HEK293 (cell line): ENCODE results near the gene EXOC2.

Experiments used
- ATF2 ChIP-seq: fragments of 450-650 bp; formaldehyde crosslinking; IDR thresholded peaks from 2 replicates; pipeline ENCODE4 v1.5.1; 2016; ENCODE audit warnings: missing biosample characterization, missing genetic modification characterization, low read depth
- KLF1 ChIP-seq: fragments of 450-650 bp; formaldehyde crosslinking; IDR thresholded peaks from 2 replicates; pipeline ENCODE4 v1.5.1; 2016; ENCODE audit warnings: missing biosample characterization, missing genetic modification characterization
- KLF10 ChIP-seq: fragments of 450-650 bp; IDR thresholded peaks from 2 replicates; pipeline ENCODE4 v1.5.1; 2018; ENCODE audit warnings: missing biosample characterization, mild to moderate bottlenecking, missing genetic modification characterization
- KLF16 ChIP-seq: fragments of 450-650 bp; formaldehyde crosslinking; IDR thresholded peaks from 2 replicates; pipeline ENCODE4 v1.5.1; 2017; ENCODE audit warnings: missing biosample characterization, missing genetic modification characterization
- PRDM4 ChIP-seq: fragments of 450-650 bp; formaldehyde crosslinking; IDR thresholded peaks from 2 replicates; pipeline ENCODE4 v1.5.1; 2017; ENCODE audit warnings: missing biosample characterization, missing genetic modification characterization
- ZFHX2 ChIP-seq: fragments of 450-650 bp; formaldehyde crosslinking; conservative IDR thresholded peaks from 2 replicates; pipeline ENCODE4 v1.5.1; 2016; ENCODE audit warnings: missing biosample characterization, missing genetic modification characterization
- ZNF169 ChIP-seq: fragments of 450-650 bp; formaldehyde crosslinking; IDR thresholded peaks from 2 replicates; pipeline ENCODE4 v1.5.1; 2016; ENCODE audit warnings: missing biosample characterization, missing genetic modification characterization
- ZNF292 ChIP-seq: fragments of 450-650 bp; formaldehyde crosslinking; IDR thresholded peaks from 2 replicates; pipeline ENCODE4 v1.5.1; 2016; ENCODE audit warnings: low read depth, missing biosample characterization, missing genetic modification characterization, borderline replicate concordance
- TF ChIP-seq, protein P1 (sequence below): fragments of 450-650 bp; formaldehyde crosslinking; IDR thresholded peaks from 2 replicates; pipeline ENCODE4 v1.5.1; 2016; ENCODE audit warnings: missing biosample characterization, missing genetic modification characterization
- TF ChIP-seq, protein P2 (sequence below): fragments of 450-650 bp; formaldehyde crosslinking; IDR thresholded peaks from 2 replicates; pipeline ENCODE4 v1.5.0; 2017; ENCODE audit warnings: missing biosample characterization, missing genetic modification characterization, borderline replicate concordance
- TF ChIP-seq, protein P3 (sequence below): fragments of 450-650 bp; formaldehyde crosslinking; conservative IDR thresholded peaks from 2 replicates; pipeline ENCODE4 v1.5.1; 2016; ENCODE audit warnings: low read depth, missing biosample characterization, missing genetic modification characterization

DNA sequence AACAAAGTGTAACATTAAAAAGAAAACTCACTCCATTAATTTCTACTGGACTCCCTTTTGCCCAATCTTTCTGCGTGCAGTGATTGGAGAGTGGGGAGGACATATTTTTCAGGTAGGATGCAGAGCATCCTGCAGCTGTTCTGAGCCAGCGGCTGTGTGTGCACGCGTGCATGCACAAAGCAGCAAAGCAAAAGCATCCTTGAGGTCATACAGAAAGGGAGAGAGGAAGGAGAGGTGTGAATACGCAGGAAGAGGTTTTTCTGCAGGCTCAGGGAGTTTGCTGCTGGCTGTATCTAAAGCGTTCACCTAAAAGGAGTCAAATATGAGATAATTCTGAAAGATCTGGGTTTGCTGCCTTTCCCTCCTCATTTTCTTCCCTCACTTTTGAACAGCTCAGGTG, 144.4 kb downstream of the EXOC2 start:
- no peak for TF ChIP-seq ZNF169 (tag by site-specific recombination)
- TF ChIP-seq, protein P1, sequence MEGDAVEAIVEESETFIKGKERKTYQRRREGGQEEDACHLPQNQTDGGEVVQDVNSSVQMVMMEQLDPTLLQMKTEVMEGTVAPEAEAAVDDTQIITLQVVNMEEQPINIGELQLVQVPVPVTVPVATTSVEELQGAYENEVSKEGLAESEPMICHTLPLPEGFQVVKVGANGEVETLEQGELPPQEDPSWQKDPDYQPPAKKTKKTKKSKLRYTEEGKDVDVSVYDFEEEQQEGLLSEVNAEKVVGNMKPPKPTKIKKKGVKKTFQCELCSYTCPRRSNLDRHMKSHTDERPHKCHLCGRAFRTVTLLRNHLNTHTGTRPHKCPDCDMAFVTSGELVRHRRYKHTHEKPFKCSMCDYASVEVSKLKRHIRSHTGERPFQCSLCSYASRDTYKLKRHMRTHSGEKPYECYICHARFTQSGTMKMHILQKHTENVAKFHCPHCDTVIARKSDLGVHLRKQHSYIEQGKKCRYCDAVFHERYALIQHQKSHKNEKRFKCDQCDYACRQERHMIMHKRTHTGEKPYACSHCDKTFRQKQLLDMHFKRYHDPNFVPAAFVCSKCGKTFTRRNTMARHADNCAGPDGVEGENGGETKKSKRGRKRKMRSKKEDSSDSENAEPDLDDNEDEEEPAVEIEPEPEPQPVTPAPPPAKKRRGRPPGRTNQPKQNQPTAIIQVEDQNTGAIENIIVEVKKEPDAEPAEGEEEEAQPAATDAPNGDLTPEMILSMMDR (tag by site-specific recombination), result no peak
- no peak for TF ChIP-seq KLF16 (tag by site-specific recombination)
- TF ChIP-seq, protein P2, sequence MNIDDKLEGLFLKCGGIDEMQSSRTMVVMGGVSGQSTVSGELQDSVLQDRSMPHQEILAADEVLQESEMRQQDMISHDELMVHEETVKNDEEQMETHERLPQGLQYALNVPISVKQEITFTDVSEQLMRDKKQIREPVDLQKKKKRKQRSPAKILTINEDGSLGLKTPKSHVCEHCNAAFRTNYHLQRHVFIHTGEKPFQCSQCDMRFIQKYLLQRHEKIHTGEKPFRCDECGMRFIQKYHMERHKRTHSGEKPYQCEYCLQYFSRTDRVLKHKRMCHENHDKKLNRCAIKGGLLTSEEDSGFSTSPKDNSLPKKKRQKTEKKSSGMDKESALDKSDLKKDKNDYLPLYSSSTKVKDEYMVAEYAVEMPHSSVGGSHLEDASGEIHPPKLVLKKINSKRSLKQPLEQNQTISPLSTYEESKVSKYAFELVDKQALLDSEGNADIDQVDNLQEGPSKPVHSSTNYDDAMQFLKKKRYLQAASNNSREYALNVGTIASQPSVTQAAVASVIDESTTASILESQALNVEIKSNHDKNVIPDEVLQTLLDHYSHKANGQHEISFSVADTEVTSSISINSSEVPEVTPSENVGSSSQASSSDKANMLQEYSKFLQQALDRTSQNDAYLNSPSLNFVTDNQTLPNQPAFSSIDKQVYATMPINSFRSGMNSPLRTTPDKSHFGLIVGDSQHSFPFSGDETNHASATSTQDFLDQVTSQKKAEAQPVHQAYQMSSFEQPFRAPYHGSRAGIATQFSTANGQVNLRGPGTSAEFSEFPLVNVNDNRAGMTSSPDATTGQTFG, result no peak
- TF ChIP-seq ATF2 (tag by site-specific recombination), result no peak
- no peak for TF ChIP-seq KLF10
- TF ChIP-seq KLF1 (tag by site-specific recombination), result no peak
- no peak for TF ChIP-seq ZFHX2 (tag by site-specific recombination)
- no peak for TF ChIP-seq PRDM4 (tag by site-specific recombination)
- TF ChIP-seq ZNF292 (tag by site-specific recombination), result no peak
- TF ChIP-seq, protein P3, sequence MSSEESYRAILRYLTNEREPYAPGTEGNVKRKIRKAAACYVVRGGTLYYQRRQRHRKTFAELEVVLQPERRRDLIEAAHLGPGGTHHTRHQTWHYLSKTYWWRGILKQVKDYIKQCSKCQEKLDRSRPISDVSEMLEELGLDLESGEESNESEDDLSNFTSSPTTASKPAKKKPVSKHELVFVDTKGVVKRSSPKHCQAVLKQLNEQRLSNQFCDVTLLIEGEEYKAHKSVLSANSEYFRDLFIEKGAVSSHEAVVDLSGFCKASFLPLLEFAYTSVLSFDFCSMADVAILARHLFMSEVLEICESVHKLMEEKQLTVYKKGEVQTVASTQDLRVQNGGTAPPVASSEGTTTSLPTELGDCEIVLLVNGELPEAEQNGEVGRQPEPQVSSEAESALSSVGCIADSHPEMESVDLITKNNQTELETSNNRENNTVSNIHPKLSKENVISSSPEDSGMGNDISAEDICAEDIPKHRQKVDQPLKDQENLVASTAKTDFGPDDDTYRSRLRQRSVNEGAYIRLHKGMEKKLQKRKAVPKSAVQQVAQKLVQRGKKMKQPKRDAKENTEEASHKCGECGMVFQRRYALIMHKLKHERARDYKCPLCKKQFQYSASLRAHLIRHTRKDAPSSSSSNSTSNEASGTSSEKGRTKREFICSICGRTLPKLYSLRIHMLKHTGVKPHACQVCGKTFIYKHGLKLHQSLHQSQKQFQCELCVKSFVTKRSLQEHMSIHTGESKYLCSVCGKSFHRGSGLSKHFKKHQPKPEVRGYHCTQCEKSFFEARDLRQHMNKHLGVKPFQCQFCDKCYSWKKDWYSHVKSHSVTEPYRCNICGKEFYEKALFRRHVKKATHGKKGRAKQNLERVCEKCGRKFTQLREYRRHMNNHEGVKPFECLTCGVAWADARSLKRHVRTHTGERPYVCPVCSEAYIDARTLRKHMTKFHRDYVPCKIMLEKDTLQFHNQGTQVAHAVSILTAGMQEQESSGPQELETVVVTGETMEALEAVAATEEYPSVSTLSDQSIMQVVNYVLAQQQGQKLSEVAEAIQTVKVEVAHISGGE (tag by site-specific recombination), result no peak
